Liver (tissue), 9 donors: ENCODE data around the gene PRAME. TPM values are rescaled to one million over a fixed set of nuclear protein-coding genes. Genes with fewer than 3 reads are reported as not detected.

ENCODE experiments used
- DNase-seq: peaks from one replicate; pipeline ENCODE4 v3.0.0-alpha.2; 2017; ENCODE audit warnings: low spot score
- H3K27ac ChIP-seq, 2 donors: one replicate each; pipeline ENCODE4 v1.7.0; 2013; ENCODE audit warnings: inconsistent platforms in 2 of 2, low read length in 2 of 2, control low read depth in 1 of 2, low read depth in 1 of 2, mild to moderate bottlenecking in 1 of 2
- H3K27me3 ChIP-seq, 4 donors: one replicate each; pipeline versions ENCODE4 v1.6.1 to v1.7.0; 2013; ENCODE audit warnings: low read length in 3 of 4, inconsistent platforms in 1 of 4, mild to moderate bottlenecking in 1 of 4, moderate library complexity in 1 of 4; ENCODE audit not compliant: control insufficient read depth in 4 of 4, insufficient read depth in 4 of 4
- H3K36me3 ChIP-seq, 4 donors: one replicate each; pipeline versions ENCODE4 v1.6.1 to v1.7.0; 2013; ENCODE audit warnings: low read length in 3 of 4, mild to moderate bottlenecking in 3 of 4, low read depth in 1 of 4, moderate library complexity in 1 of 4; ENCODE audit not compliant: control insufficient read depth in 4 of 4, insufficient read depth in 3 of 4
- H3K4me1 ChIP-seq, 4 donors: one replicate each; pipeline versions ENCODE4 v1.6.1 to v1.7.0; 2013; ENCODE audit warnings: low read length in 3 of 4, mild to moderate bottlenecking in 3 of 4, moderate library complexity in 1 of 4; ENCODE audit not compliant: control insufficient read depth in 4 of 4, insufficient read depth in 4 of 4
- H3K4me3 ChIP-seq, 3 donors: one replicate each; pipeline versions ENCODE4 v1.6.1 to v1.7.0; 2013; ENCODE audit warnings: low read length in 3 of 3, control low read depth in 1 of 3, low read depth in 1 of 3, mild to moderate bottlenecking in 1 of 3
- H3K9ac ChIP-seq, 2 donors: one replicate each; pipeline ENCODE4 v1.7.0; 2013; ENCODE audit warnings: low read length in 2 of 2, mild to moderate bottlenecking in 2 of 2, moderate library complexity in 2 of 2, control low read depth in 1 of 2, low read depth in 1 of 2
- H3K9me3 ChIP-seq, 4 donors: one replicate each; pipeline versions ENCODE4 v1.6.1 to v1.7.0; 2013; ENCODE audit warnings: low read length in 3 of 4; ENCODE audit not compliant: control insufficient read depth in 4 of 4
- CTCF ChIP-seq: fragments of 150-350 bp; IDR thresholded peaks from 2 replicates; pipeline ENCODE4 v1.5.1; 2017; ENCODE audit warnings: improper control_type of control experiment, low read depth, low read length; ENCODE audit not compliant: missing input control
- EGR1 ChIP-seq, 2 donors: IDR thresholded peaks; 2 replicates each; pipeline ENCODE4 v1.6.1; 2016 to 2018; ENCODE audit warnings: antibody characterized with exemption in 2 of 2, low read depth in 2 of 2
- FOXA1 ChIP-seq: IDR thresholded peaks from 2 replicates; pipeline ENCODE4 v1.6.1; 2016; ENCODE audit warnings: antibody characterized with exemption
- FOXA2 ChIP-seq: IDR thresholded peaks from 2 replicates; pipeline ENCODE4 v1.6.1; 2016; ENCODE audit warnings: antibody characterized with exemption
- GABPA ChIP-seq, 2 donors: IDR thresholded peaks in 1 of 2; conservative IDR thresholded peaks in 1 of 2; 2 replicates each; pipeline ENCODE4 v1.6.1; 2016; ENCODE audit warnings: antibody characterized with exemption in 2 of 2, mild to moderate bottlenecking in 1 of 2, moderate library complexity in 1 of 2
- HNF4A ChIP-seq, 2 donors: conservative IDR thresholded peaks; 2 replicates each; pipeline ENCODE4 v1.6.1; 2016; ENCODE audit warnings: antibody characterized with exemption in 2 of 2, mild to moderate bottlenecking in 2 of 2
- HNF4G ChIP-seq: IDR thresholded peaks from 2 replicates; pipeline ENCODE4 v1.6.1; 2016; ENCODE audit warnings: antibody characterized with exemption
- JUND ChIP-seq, 2 donors: IDR thresholded peaks; 2 replicates each; pipeline ENCODE4 v1.6.1; 2016; ENCODE audit warnings: antibody characterized with exemption in 2 of 2
- MAX ChIP-seq: IDR thresholded peaks from 2 replicates; pipeline ENCODE4 v1.6.1; 2016; ENCODE audit warnings: antibody characterized with exemption
- NR2F2 ChIP-seq: IDR thresholded peaks from 2 replicates; pipeline ENCODE4 v1.6.1; 2016; ENCODE audit warnings: antibody characterized with exemption
- RAD21 ChIP-seq, 2 donors: IDR thresholded peaks; 2 replicates each; pipeline ENCODE4 v1.6.1; 2016; ENCODE audit warnings: antibody characterized with exemption in 2 of 2, mild to moderate bottlenecking in 2 of 2
- REST ChIP-seq: IDR thresholded peaks from 2 replicates; pipeline ENCODE4 v1.6.1; 2016; ENCODE audit warnings: antibody characterized with exemption, mild to moderate bottlenecking
- RXRA ChIP-seq, 2 donors: IDR thresholded peaks; 2 replicates each; pipeline ENCODE4 v1.6.1; 2017 to 2018; ENCODE audit warnings: antibody characterized with exemption in 2 of 2, mild to moderate bottlenecking in 1 of 2
- TAF1 ChIP-seq: conservative IDR thresholded peaks from 2 replicates; pipeline ENCODE4 v1.6.1; 2016; ENCODE audit warnings: antibody characterized with exemption, mild to moderate bottlenecking
- YY1 ChIP-seq: IDR thresholded peaks from 2 replicates; pipeline ENCODE4 v1.6.1; 2016; ENCODE audit warnings: antibody characterized with exemption, mild to moderate bottlenecking
- ZBTB33 ChIP-seq: IDR thresholded peaks from 2 replicates; pipeline ENCODE4 v1.6.1; 2016; ENCODE audit warnings: antibody characterized with exemption
- WGBS: extraction: QIAGEN DNeasy Blood & Tissue Kit; methylation state at CpG from one replicate; pipeline ENCODE4 v1.1.7; 2013; 5-methylcytosine and 5-hydroxymethylcytosine counted together
- polyA plus RNA-seq, 2 donors: library from polyadenylated mRNA; stranded (reverse) in 1 of 2; unstranded in 1 of 2; fragments of 200-250 nt in 1 of 2; fragments of >200 nt in 1 of 2; fragmentation: Nextera tagmentation in 1 of 2; extraction: Ambion mirVana in 1 of 2; gene quantifications; one replicate each; pipeline versions ENCODE4 v1.2.1 to v1.2.3, GENCODE V29; 2013 to 2015
- total RNA-seq, 2 donors: library from RNA; depleted of rRNA; stranded (reverse); fragments of >200 nt; gene quantifications; one replicate each; pipeline ENCODE4 v1.2.3, GENCODE V29; 2014
- donor health status: healthy.
- donor health status: healthy.
- donor health status: healthy.
- donor health status: healthy.
- donor health status: healthy.

PRAME gene
- total and polyA plus RNA-seq, 4 donors: not detected

- WGBS: 77% methylated on average over 3 of the region's 3 CpGs
Measured at GRCh38 chr22:22604326-22605073, 45.4 kb upstream of the PRAME start.

GRCh38 chr22:22603470-22603947 is 44.4 kb upstream of the PRAME start:
- WGBS: 82% methylated on average over 3 of the region's 3 CpGs
- H3K27ac ChIP-seq: no peak overlapping the region
- TF ChIP-seq JUND (IDR thresholded peaks at IDR 0.05) (no peak), NR2F2 (no peak), HNF4G (no peak), YY1 (no peak), FOXA1 (no peak), ZBTB33 (no peak), RAD21 (IDR thresholded peaks at IDR 0.05) (no peak), TAF1 (no peak), REST (no peak), HNF4A (conservative IDR thresholded peaks at IDR 0.05) (no peak), GABPA (IDR thresholded peaks at IDR 0.05 in 1 of 2, conservative IDR thresholded peaks at IDR 0.05 in 1 of 2) (no peak), MAX (no peak), EGR1 (IDR thresholded peaks at IDR 0.05; ENCODE audit: low read depth in 2 of 2) (no peak), FOXA2 (no peak)

More at GRCh38 chr22:22604326-22605073, 45.4 kb upstream of the PRAME start:
- Histone ChIP-seq H3K9me3 (no peaks in the 10 kb centered on the region), H3K9ac (no peak overlapping the region), H3K27ac (no peak overlapping the region), H3K4me1 (no peaks in the 10 kb centered on the region), H3K27me3 (no peaks in the 10 kb centered on the region), H3K36me3 (no peaks in the 10 kb centered on the region), H3K4me3 (no peak overlapping the region)
- DNase-seq: no peak
- TF ChIP-seq FOXA2 (no peak), HNF4A (conservative IDR thresholded peaks at IDR 0.05) (no peak), RXRA (IDR thresholded peaks at IDR 0.05) (no peak), RAD21 (IDR thresholded peaks at IDR 0.05) (no peak), ZBTB33 (no peak), GABPA (IDR thresholded peaks at IDR 0.05 in 1 of 2, conservative IDR thresholded peaks at IDR 0.05 in 1 of 2) (no peak), NR2F2 (no peak), TAF1 (no peak), EGR1 (IDR thresholded peaks at IDR 0.05; ENCODE audit: low read depth in 2 of 2) (no peak), CTCF (no peak)

More at GRCh38 chr22:22603470-22603947, 44.4 kb upstream of the PRAME start:
- Histone ChIP-seq H3K27me3 (peaks cover 0 to 3% (median 0%) of the 10 kb centered on the region in 4 donors), H3K36me3 (no peaks in the 10 kb centered on the region), H3K4me3 (no peak overlapping the region), H3K9ac (no peak overlapping the region), H3K4me1 (no peaks in the 10 kb centered on the region), H3K9me3 (no peaks in the 10 kb centered on the region)
- DNase-seq: no peak
